B cell (primary cell): ENCODE results near the gene CCDC183.

ENCODE experiments used
- EZH2 ChIP-seq: IDR thresholded peaks from 2 replicates; pipeline ENCODE4 v1.6.1; 2012; ENCODE audit warnings: borderline replicate concordance, low read depth, mild to moderate bottlenecking, moderate library complexity, low read length; ENCODE audit not compliant: insufficient read depth, poor library complexity, severe bottlenecking
- TF ChIP-seq, protein P1 (sequence below): fragments of 200-600 bp; IDR thresholded peaks from one replicate; pipeline ENCODE4 v1.8.0; 2022; ENCODE audit warnings: antibody characterized with exemption, mild to moderate bottlenecking

DNA sequence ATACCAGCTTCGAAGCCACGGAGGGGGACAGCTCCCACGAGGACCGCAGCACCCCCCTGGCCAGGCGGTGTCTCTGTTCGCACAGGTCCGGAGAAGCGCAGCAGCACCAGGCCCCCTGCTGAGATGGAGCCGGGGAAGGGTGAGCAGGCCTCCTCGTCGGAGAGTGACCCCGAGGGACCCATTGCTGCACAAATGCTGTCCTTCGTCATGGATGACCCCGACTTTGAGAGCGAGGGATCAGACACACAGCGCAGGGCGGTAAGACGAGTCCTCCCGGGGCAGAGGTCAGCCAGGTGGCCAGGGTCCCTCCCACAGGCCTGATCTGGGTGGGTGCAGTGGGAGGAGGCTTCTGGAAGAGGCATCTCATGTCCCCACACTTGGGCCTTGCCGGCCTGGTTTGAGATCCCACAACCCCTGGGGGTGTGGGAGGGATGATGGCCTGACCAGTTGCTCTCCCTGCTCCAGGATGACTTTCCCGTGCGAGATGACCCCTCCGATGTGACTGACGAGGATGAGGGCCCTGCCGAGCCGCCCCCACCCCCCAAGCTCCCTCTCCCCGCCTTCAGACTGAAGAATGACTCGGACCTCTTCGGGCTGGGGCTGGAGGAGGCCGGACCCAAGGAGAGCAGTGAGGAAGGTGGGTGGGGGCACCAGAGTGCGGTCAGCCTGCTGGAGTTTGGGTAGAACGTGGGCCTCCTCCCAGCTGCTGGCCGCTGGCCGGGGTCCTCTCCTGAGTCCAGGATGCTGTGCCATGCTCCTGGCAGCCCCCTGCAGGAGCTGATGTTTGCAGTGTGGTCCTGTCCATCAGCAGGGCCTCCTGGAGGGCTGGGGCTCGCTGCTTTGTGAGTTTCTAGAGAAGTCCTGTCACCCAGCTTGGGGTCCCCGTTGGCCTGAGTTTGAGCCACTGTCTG lies 43.3 kb downstream of the CCDC183 start:
- TF ChIP-seq, protein P1, sequence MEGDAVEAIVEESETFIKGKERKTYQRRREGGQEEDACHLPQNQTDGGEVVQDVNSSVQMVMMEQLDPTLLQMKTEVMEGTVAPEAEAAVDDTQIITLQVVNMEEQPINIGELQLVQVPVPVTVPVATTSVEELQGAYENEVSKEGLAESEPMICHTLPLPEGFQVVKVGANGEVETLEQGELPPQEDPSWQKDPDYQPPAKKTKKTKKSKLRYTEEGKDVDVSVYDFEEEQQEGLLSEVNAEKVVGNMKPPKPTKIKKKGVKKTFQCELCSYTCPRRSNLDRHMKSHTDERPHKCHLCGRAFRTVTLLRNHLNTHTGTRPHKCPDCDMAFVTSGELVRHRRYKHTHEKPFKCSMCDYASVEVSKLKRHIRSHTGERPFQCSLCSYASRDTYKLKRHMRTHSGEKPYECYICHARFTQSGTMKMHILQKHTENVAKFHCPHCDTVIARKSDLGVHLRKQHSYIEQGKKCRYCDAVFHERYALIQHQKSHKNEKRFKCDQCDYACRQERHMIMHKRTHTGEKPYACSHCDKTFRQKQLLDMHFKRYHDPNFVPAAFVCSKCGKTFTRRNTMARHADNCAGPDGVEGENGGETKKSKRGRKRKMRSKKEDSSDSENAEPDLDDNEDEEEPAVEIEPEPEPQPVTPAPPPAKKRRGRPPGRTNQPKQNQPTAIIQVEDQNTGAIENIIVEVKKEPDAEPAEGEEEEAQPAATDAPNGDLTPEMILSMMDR, result no peak
- no peak for TF ChIP-seq EZH2
